Ishikawa (cell line): Measurements from ENCODE around the gene RILP.

Experiments used
- CEBPB ChIP-seq: IDR thresholded peaks from 2 replicates; pipeline ENCODE4 v1.6.1; 2012
- CREB1 ChIP-seq: IDR thresholded peaks from 2 replicates; pipeline ENCODE4 v1.6.1; 2012; ENCODE audit warnings: low read depth
- EGR1 ChIP-seq: IDR thresholded peaks from 2 replicates; pipeline ENCODE4 v1.6.1; 2012
- EP300 ChIP-seq: IDR thresholded peaks from 2 replicates; pipeline ENCODE4 v1.6.1; 2012; ENCODE audit warnings: borderline replicate concordance
- FOXM1 ChIP-seq: IDR thresholded peaks from 2 replicates; pipeline ENCODE4 v1.6.1; 2012; ENCODE audit warnings: low read depth, borderline replicate concordance
- NFIC ChIP-seq: IDR thresholded peaks from 2 replicates; pipeline ENCODE4 v1.6.1; 2012
- RAD21 ChIP-seq: IDR thresholded peaks from 2 replicates; pipeline ENCODE4 v1.6.1; 2012; ENCODE audit warnings: low read depth
- TAF1 ChIP-seq: IDR thresholded peaks from 2 replicates; pipeline ENCODE4 v1.6.1; 2012; ENCODE audit warnings: low read depth, mild to moderate bottlenecking
- TCF12 ChIP-seq: IDR thresholded peaks from 2 replicates; pipeline ENCODE4 v1.6.1; 2012; ENCODE audit warnings: low read depth
- TEAD4 ChIP-seq: IDR thresholded peaks from 2 replicates; pipeline ENCODE4 v1.6.1; 2012
- YY1 ChIP-seq: IDR thresholded peaks from 2 replicates; pipeline ENCODE4 v1.6.1; 2012; ENCODE audit warnings: low read depth
- ZBTB7A ChIP-seq: IDR thresholded peaks from 2 replicates; pipeline ENCODE4 v1.6.1; 2012; ENCODE audit warnings: low read depth
- TF ChIP-seq, protein P1 (sequence below): IDR thresholded peaks from 2 replicates; pipeline ENCODE4 v1.6.1; 2012
- TF ChIP-seq, protein P2 (sequence below): IDR thresholded peaks from 2 replicates; pipeline ENCODE4 v1.6.1; 2012
- TF ChIP-seq, protein P3 (sequence below): IDR thresholded peaks from 2 replicates; pipeline ENCODE4 v1.6.1; 2012; ENCODE audit warnings: low read depth, mild to moderate bottlenecking

RILP gene

DNA sequence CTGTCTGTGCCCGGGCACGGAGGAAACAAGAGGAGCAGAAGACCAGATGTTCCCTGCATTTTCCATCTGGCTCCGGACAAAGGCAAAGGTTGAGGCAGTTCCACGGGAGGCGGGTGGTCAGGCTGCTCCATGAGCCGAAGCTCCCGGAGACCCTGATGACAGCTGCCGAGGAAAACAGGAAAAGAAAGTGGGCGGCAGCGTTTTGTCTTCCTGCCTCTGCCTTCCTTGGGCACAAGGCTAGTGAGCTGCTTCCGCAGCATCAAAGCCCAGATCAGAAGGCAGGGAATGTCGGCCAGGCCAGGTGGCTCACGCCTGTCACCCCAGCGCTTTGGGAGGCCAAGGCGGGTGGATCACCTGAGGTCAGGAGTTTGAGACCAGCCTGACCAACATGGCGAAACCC, 37.3 kb downstream of the RILP start:
- TF ChIP-seq NFIC (no peak), ZBTB7A (no peak), TCF12 (no peak), EGR1 (no peak), FOXM1 (no peak), TAF1 (no peak)
- TF ChIP-seq, protein P1, sequence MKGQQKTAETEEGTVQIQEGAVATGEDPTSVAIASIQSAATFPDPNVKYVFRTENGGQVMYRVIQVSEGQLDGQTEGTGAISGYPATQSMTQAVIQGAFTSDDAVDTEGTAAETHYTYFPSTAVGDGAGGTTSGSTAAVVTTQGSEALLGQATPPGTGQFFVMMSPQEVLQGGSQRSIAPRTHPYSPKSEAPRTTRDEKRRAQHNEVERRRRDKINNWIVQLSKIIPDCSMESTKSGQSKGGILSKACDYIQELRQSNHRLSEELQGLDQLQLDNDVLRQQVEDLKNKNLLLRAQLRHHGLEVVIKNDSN: no peak
- TF ChIP-seq, protein P2, sequence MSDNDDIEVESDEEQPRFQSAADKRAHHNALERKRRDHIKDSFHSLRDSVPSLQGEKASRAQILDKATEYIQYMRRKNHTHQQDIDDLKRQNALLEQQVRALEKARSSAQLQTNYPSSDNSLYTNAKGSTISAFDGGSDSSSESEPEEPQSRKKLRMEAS: no peak

- no peak for TF ChIP-seq TEAD4
- no peak for TF ChIP-seq TAF1
- TF ChIP-seq RAD21: no peak
- no peak for TF ChIP-seq FOXM1
- TF ChIP-seq, protein P1: no peak
- no peak for TF ChIP-seq CEBPB
- no peak for TF ChIP-seq CREB1
- TF ChIP-seq, protein P3, sequence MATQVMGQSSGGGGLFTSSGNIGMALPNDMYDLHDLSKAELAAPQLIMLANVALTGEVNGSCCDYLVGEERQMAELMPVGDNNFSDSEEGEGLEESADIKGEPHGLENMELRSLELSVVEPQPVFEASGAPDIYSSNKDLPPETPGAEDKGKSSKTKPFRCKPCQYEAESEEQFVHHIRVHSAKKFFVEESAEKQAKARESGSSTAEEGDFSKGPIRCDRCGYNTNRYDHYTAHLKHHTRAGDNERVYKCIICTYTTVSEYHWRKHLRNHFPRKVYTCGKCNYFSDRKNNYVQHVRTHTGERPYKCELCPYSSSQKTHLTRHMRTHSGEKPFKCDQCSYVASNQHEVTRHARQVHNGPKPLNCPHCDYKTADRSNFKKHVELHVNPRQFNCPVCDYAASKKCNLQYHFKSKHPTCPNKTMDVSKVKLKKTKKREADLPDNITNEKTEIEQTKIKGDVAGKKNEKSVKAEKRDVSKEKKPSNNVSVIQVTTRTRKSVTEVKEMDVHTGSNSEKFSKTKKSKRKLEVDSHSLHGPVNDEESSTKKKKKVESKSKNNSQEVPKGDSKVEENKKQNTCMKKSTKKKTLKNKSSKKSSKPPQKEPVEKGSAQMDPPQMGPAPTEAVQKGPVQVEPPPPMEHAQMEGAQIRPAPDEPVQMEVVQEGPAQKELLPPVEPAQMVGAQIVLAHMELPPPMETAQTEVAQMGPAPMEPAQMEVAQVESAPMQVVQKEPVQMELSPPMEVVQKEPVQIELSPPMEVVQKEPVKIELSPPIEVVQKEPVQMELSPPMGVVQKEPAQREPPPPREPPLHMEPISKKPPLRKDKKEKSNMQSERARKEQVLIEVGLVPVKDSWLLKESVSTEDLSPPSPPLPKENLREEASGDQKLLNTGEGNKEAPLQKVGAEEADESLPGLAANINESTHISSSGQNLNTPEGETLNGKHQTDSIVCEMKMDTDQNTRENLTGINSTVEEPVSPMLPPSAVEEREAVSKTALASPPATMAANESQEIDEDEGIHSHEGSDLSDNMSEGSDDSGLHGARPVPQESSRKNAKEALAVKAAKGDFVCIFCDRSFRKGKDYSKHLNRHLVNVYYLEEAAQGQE: no peak
- TF ChIP-seq, protein P2: no peak
- no peak for TF ChIP-seq EGR1
- no peak for TF ChIP-seq EP300
- TF ChIP-seq NFIC: no peak
- no peak for TF ChIP-seq ZBTB7A
- no peak for TF ChIP-seq YY1
- TF ChIP-seq TCF12: no peak
Observed at GRCh38 chr17:1611715-1612114, 38.0 kb downstream of the RILP start.

- TF ChIP-seq RAD21: no peak
- no peak for TF ChIP-seq NFIC
- TF ChIP-seq TAF1: no peak
- no peak for TF ChIP-seq YY1
- TF ChIP-seq, protein P2: no peak
- no peak for TF ChIP-seq EGR1
- TF ChIP-seq, protein P3: no peak
- TF ChIP-seq EP300: no peak
- no peak for TF ChIP-seq ZBTB7A
- no peak for TF ChIP-seq CEBPB
- TF ChIP-seq CREB1: no peak
Observed at GRCh38 chr17:1608676-1609075, 41.0 kb downstream of the RILP start.

DNA sequence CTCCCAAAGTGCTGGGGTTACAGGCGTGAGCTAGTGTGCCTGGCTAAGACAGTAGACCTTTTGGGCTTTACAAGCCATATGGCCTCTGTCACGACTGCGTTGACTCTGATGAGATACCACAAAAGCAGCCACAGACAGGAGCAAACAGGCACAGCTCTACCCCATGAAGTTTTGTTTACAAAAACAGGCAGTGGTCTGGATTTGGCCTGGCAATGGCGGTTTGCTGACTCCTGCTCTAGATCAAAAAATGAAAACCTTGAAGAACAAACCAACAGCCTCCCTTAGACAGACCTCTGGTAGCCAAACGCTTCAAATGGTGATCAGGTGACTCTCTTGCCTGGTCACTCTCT, 41.7 kb downstream of the RILP start:
- TF ChIP-seq FOXM1 (no peak), EGR1 (no peak), TEAD4 (no peak), CREB1 (no peak), ZBTB7A (no peak), CEBPB (no peak), TCF12 (no peak), NFIC (no peak), EP300 (no peak), TAF1 (no peak), YY1 (no peak), RAD21 (no peak)
- TF ChIP-seq, protein P3: no peak
- TF ChIP-seq, protein P1: no peak
